HG03045 (cell line): ENCODE measurements around the gene YES1.
A peak's percentile ranks its signal among the peaks of the same experiment; 100 is the strongest.
"Not testable (repeated sequence)": the region's sequence is repeated elsewhere in the genome, so short reads cannot be mapped to it uniquely, and the experiment has no call there.

Experiments
- ATAC-seq: cut with Tn5 transposase; IDR thresholded peaks from one replicate; pipeline ENCODE4 v1.9.1; 2021; ENCODE audit warnings: mild to moderate bottlenecking, moderate library complexity; ENCODE audit not compliant: unreplicated experiment

The YES1 gene

DNA sequence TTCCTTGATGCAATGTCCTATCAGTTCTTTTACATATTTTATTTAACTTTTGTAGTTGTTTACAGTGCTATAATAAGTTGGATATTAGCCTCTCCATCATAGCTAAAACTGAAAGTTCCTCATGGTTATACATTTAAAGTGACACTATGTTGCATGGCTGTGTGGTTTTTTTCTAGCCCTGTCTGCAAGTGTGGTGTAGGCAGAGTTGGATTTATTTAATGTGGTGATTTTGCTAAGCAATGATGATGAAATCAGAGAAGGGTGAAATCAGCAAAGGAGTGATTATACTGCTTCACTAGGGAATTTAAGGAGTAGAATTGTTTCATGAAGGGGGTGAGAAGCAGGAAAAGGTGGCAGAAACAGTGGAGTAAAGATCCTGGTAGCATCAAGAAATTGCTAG, 81.3 kb downstream of the YES1 start:
- no peak for ATAC-seq

GRCh38 chr18:730120-730519, 81.9 kb downstream of the YES1 start:
- not testable (repeated sequence) for ATAC-seq

- no peak for ATAC-seq
Measured at GRCh38 chr18:725646-726045, 86.4 kb downstream of the YES1 start.

- no peak for ATAC-seq
Measured at GRCh38 chr18:723541-724080, 88.4 kb downstream of the YES1 start.

- ATAC-seq = no peak
Measured at GRCh38 chr18:717003-717402, 95.0 kb downstream of the YES1 start.

DNA sequence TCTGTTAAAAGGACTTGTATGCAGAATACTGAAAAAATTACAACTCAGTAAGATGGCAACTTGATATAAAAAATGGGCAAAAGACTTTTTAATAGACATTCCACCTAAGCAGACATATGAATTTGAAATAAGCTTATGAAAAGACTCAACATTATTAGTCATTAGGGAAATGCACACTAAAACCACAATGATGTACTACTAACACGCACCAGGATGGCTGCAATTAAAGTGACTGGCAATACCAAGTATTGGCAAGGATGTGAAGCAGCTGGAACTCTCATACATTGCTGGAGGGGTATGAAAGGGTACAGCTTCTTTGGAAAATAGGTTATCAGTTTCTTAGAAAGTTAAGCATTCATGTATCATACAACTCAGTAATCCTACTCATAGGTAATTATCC, 96.4 kb downstream of the YES1 start:
- no peak for ATAC-seq

- no peak for ATAC-seq
Measured at GRCh38 chr18:713135-713490, 98.9 kb downstream of the YES1 start.

DNA sequence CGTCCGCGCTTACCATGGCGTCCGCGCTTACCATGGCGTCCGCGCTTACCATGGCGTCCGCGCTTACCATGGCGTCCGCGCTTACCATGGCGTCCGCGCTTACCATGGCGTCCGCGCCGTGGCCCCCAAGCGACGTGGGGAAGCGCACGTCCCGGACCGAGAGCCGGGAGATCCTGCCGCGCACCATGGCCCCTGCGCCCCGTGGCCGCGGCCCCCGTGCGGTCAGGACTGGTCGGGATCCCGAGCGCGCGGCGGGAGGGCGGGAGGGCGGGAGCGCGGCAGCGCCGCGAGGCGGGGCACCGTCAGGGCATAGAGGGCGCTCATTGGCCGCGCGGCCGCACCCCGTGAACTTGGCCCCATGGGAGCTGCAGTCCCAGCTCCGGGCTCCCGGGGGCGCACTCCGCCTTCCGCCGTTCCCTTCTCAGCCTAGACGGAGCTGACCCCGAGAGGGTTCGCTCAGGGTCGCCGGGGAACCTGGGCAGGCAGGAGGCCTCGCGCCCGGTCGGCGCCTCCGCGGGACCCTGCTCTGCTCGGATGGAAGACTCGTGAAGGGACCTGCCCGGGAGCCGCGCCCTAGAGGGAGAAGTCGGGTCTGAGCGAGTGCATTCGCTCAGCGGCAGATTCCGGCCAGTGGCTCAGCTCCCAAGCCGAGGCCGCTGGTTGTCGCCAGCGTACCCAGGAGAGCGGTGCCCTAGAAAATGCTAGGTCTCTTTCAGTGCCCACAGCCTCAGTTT, 99.5 kb downstream of the YES1 start, which contains the start of gene ENOSF1:
Gene ENOSF1 (minus strand): TSS at position 230 of the 734 bp plus-strand sequence. CDS start 43 bp downstream, at position 187.
- peak; percentile 83 for ATAC-seq

GRCh38 chr18:711657-712400, 100.2 kb downstream of the YES1 start:
- peak; percentile 62 for ATAC-seq

GRCh38 chr18:711310-711656, 100.8 kb downstream of the YES1 start:
- ATAC-seq = peak; percentile 4

GRCh38 chr18:710418-711300, 101.4 kb downstream of the YES1 start:
- no peak for ATAC-seq

DNA sequence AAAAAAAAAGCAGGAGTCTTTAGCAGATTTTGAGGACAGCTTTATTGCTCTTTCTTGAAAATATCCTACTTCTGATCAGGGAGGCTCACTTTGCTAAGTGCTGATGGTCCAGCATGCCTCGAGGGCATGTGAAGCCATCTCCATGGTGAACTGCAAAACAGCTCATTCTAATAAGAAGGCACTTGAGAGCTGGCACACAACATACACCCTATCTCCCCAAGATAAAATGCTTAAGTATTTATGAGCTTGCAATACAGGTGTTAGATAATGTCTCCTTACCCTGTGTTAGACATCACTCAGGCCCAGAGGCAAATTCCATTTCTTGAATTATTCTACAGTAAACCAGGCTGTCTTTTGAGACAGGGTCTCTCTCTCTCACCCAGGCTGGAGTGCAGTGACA, 102.3 kb downstream of the YES1 start:
- no peak for ATAC-seq

GRCh38 chr18:708096-708495, 103.9 kb downstream of the YES1 start:
- no peak for ATAC-seq

GRCh38 chr18:706405-706804, 105.6 kb downstream of the YES1 start:
- ATAC-seq = no peak

DNA sequence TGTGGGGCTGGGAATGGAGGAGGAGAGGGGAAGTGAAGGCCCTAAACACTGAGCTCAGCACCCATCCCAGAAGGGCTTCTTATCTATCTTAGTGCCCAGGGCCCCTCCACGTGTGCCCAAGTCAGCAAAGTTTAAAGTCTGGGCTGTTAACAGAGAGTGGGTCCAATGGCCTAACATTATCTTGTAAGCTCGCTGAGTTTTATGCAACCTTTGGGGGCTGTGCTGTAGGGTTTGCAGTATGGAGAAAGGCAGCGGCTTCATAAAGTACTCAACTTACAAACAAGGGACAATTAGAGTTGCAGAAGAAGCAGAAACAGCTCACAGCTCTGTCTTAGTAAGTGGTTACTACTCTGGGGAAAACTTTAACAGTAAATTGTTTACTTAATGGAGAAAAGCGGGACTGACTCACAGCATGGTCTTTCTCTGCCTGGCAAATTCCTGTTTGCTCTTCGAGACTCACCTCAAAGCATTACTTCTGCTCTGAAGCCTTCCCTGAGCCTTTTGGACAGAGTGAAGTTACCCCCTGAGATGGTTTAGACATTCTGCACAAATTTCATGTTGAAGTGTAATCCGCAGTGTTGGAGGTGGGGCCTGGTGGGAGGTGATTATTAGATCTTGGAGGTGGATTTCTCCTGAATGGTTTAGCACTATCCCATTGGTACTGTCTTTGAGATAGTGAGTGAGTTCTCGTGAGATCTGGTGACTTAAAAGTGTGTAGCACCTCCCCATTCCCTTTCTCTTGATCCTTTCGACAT, 108.7 kb downstream of the YES1 start:
- no peak for ATAC-seq

DNA sequence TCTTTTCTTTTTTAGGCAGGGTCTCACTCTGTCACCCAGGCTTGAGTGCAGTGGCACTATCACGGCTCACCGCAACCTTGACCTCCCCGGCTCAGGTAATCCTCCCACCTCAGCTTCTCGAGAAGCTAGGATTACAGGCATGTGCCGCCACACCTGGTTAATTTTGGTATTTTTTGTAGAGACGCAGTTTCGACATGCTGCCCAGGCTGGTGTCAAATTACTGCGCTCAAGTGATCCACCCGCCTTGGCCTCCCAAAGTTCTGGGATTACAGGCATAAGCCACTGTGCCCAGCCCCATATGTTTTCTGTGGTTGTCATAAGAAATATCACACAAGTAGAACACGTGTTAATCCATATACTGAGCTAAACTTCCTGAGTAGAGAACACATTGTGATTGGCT, 114.2 kb downstream of the YES1 start:
- no peak for ATAC-seq

DNA sequence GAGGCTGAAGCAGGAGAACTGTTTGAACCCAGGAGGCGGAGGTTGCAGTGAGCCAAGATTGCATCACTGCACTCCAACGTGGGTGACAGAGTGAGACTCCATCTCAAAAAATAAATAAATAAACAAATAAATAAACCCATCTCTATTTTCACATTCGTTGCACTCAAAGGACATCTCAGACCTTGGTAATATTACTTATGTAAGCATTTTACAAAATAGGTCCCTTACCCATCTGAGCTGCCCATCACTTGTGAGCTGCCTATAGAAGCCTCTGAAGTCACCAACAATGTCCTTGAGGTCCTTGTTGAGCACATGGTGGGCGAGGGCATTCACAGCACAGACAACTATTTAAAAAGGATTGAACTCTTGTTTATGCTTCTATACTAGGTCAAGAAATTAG, 115.0 kb downstream of the YES1 start:
- no peak for ATAC-seq

GRCh38 chr18:693466-694187, 118.4 kb downstream of the YES1 start:
- ATAC-seq = no peak

DNA sequence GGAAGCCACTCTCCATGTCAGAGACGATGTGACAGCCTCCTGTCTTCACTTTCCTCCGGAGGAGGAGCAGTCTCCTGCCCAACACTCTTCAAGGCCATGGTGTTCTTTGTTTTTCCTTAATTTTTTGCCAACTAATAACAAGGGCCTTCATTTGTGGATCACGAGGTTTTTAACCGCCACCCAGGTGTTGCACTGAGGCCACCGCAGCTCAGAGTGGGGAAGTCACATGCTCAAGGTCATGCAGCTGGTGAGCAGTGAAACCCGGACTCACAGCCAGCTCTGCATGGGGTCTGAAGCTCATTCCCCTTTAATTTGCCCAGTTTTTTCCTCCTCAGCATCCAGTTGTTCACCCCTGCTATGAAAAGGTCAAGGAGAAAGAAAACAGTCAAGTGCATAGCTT, 119.2 kb downstream of the YES1 start:
- ATAC-seq = no peak

GRCh38 chr18:688323-688722, 123.7 kb downstream of the YES1 start:
- ATAC-seq = no peak
